ENCODE measurements around the gene FAM135A. TPM values are rescaled to one million over a fixed set of nuclear protein-coding genes. Genes with fewer than 3 reads are reported as not detected.
"Not testable (repeated sequence)": the region's sequence is repeated elsewhere in the genome, so short reads cannot be mapped to it uniquely, and the experiment has no call there.

Gene FAM135A
- total and polyA plus RNA-seq, 8 donors = 7.2 to 121 (median 39.5) TPM

DNA sequence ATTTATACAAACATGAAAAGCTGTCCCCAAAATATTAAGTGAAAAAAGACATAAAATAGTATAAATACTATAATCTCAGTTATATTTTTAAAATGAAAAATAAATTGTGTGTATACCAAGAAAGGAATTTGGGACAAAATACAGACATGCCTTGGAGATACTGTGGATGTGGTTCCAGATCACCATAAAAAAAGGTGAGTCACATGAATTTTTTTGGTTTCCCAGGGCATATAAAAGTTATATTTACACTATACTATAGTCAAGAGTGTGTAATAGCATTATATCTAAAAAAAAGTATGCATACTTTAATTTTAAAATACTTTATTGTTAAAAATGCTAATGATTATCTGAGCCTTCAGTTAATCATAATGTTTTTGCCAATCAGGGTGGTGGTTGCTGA, 136.0 kb downstream of the FAM135A start:
- Histone ChIP-seq H3K9me3 (no peaks in the 10 kb centered on the region), H3K36me3 (peaks cover 0 to 22% (median 9%) of the 10 kb centered on the region in 4 donors), H3K4me1 (no peaks in the 10 kb centered on the region), H3K27me3 (no peaks in the 10 kb centered on the region), H3K4me3 (no peak overlapping the region), H3K27ac (no peak overlapping the region)
- no peak for TF ChIP-seq EP300 (IDR thresholded peaks at IDR 0.05)
- TF ChIP-seq POLR2A (IDR thresholded peaks at IDR 0.05) = no peak
- no peak for DNase-seq
- intact Hi-C loops (cut with DNase I; ENCODE audit: low total_unique reads) = no loop called here

DNA sequence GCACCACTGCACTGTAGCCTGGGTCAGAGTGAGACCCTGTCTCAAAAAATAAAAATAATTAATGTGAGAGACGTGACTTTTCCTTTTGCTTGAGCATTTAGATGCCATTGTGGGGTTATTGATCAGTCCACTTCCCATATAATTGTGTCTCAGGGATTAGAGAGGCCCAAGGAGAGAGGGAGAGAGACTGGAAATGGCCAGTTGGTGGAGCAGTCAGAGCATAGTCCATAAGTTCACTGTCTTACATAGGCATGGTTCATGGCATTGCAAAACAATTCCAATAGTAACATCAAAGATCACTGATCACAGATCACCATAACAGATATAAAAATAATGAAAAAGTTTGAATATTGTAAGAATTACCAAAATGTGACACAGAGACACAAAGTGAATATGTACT, 138.3 kb downstream of the FAM135A start:
- H3K36me3 ChIP-seq = peaks cover 0 to 17% (median 5%) of the 10 kb centered on the region in 4 donors
- intact Hi-C loops (cut with DNase I; ENCODE audit: low total_unique reads) = no loop called here
- H3K27ac ChIP-seq = no peak overlapping the region
- TF ChIP-seq EP300 (IDR thresholded peaks at IDR 0.05) = no peak
- TF ChIP-seq, protein P1, sequence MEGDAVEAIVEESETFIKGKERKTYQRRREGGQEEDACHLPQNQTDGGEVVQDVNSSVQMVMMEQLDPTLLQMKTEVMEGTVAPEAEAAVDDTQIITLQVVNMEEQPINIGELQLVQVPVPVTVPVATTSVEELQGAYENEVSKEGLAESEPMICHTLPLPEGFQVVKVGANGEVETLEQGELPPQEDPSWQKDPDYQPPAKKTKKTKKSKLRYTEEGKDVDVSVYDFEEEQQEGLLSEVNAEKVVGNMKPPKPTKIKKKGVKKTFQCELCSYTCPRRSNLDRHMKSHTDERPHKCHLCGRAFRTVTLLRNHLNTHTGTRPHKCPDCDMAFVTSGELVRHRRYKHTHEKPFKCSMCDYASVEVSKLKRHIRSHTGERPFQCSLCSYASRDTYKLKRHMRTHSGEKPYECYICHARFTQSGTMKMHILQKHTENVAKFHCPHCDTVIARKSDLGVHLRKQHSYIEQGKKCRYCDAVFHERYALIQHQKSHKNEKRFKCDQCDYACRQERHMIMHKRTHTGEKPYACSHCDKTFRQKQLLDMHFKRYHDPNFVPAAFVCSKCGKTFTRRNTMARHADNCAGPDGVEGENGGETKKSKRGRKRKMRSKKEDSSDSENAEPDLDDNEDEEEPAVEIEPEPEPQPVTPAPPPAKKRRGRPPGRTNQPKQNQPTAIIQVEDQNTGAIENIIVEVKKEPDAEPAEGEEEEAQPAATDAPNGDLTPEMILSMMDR (IDR thresholded peaks at IDR 0.05) = peak in 1 of 7 experiments; percentile 10
- no peaks in the 10 kb centered on the region for H3K4me1 ChIP-seq
- H3K4me3 ChIP-seq = no peak overlapping the region
- 88 to 100% (median 94%) methylated on average over 1 of the region's 1 CpG for WGBS, 5 donors
- H3K27me3 ChIP-seq = no peaks in the 10 kb centered on the region
- DNase-seq = no peak
- no peaks in the 10 kb centered on the region for H3K9me3 ChIP-seq

DNA sequence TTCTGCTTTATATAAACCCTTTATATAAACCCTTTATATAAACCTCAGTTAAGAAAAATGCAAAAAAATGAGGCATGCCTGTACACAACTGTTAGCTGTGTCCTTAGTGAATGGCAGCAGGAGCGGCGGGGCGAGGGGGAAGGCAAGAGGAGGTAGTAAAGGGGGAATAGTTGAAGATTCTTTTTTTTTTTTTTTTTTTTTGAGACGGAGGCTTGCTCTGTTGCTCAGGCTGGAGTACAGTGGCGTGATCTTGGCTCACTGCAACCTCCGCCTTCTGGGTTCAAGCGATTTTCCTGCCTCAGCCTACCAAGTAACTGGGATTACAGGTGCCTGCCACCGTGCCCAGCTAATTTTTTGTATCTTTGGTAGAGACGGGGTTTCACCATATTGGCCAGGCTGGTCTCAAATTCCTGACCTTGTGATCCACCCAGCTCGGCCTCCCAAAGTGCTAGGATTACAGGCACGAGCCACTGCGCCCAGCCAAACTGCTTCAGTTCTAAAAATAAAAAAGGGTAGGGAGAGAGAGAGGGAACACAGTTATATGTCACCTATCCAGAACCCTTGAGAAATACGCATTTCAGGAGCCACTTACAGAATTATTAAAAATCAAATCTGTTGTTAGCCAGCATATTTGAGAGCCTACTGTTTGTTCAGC, 139.1 kb downstream of the FAM135A start:
- WGBS, 5 donors = 81 to 93% (median 88%) methylated on average over 12 to 13 of the region's 13 CpGs
- H3K4me1 ChIP-seq; H3K9me3 ChIP-seq; DNase-seq; H3K4me3 ChIP-seq; intact Hi-C loops (cut with DNase I; ENCODE audit: low total_unique reads); H3K27me3 ChIP-seq; H3K27ac ChIP-seq: not testable (repeated sequence)
- H3K36me3 ChIP-seq = peaks cover 0 to 25% (median 5%) of the 10 kb centered on the region in 4 donors

DNA sequence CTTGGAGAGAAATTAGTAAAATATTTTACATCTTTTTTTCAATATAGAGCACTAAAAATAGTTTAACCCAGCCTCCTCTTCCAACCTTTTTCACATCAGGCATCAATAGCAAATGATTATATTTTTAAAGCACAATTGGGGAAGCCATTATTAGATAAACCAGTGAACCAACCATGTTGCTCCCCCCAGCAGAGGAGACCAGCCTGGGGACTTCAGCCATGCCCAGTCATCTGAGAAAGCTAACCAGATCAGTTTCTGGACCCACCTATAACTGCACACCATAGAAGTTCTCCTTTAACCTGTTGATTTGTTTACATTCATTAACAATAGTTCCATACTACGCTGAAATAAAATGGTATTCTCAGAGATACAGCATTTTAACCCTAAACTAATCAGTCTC, 139.7 kb downstream of the FAM135A start:
- Histone ChIP-seq H3K4me1 (no peaks in the 10 kb centered on the region), H3K27me3 (no peaks in the 10 kb centered on the region), H3K36me3 (peaks cover 0 to 31% (median 8%) of the 10 kb centered on the region in 4 donors), H3K4me3 (no peak overlapping the region), H3K27ac (no peak overlapping the region), H3K9me3 (no peaks in the 10 kb centered on the region)
- intact Hi-C loops (cut with DNase I; ENCODE audit: low total_unique reads) = no loop called here
- WGBS, 5 donors = 67 to 85% (median 81%) methylated on average over 1 of the region's 1 CpG
- DNase-seq = no peak
- no peak for TF ChIP-seq EP300 (IDR thresholded peaks at IDR 0.05)
- no peak for TF ChIP-seq POLR2AphosphoS5 (IDR thresholded peaks at IDR 0.05)
- TF ChIP-seq, protein P1 (IDR thresholded peaks at IDR 0.05) = no peak
- no peak for TF ChIP-seq POLR2A (IDR thresholded peaks at IDR 0.05)

DNA sequence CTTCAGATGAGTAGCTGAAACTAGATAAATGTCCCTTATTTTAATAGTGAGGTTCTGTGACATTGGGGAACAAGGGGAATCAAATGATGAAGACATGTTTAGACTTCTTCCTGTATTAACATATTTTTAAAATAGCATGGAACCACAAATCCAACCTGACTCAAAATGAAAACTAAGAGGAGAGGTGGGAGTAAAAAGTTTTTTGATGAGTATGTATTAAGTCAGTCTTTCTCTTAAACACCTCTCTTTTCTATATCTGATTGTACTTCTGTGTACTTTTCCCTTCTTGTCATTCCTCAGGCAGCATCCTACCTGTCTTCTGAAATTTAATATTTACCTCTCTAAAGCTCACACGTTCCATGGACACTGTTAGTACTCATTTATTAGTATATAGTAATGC, 144.7 kb downstream of the FAM135A start:
- TF ChIP-seq, protein P1 (IDR thresholded peaks at IDR 0.05) = no peak
- TF ChIP-seq POLR2A (IDR thresholded peaks at IDR 0.05) (no peak), EP300 (IDR thresholded peaks at IDR 0.05) (no peak), POLR2AphosphoS5 (IDR thresholded peaks at IDR 0.05) (no peak)
- no peak overlapping the region for H3K27ac ChIP-seq
- H3K9me3 ChIP-seq = no peaks in the 10 kb centered on the region
- intact Hi-C loops (cut with DNase I; ENCODE audit: low total_unique reads) = no loop called here
- no peaks in the 10 kb centered on the region for H3K4me1 ChIP-seq
- WGBS, 5 donors = 72 to 90% (median 78%) methylated on average over 1 of the region's 1 CpG
- peaks cover 0 to 33% (median 14%) of the 10 kb centered on the region in 4 donors for H3K36me3 ChIP-seq
- DNase-seq = no peak
- no peak overlapping the region for H3K4me3 ChIP-seq
- no peaks in the 10 kb centered on the region for H3K27me3 ChIP-seq

DNA sequence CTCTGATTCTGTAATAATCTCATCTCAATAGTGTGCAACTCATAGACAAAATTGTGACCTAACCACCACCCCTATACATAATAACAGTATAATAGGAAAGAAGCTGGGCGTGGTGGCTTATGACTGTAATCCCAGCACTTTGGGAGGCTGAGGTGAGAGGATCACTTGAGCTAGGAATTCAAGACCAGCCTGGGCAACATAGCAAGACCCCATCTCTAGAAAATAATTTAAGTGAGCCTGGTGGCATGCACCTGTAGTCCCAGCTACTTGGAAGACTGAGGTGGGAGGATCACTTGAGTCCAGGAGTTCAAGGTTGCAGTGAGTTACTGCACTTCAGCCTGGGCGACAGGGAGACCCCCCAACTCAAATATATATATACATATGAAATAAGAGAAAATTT, 149.1 kb downstream of the FAM135A start:
- Histone ChIP-seq H3K36me3 (peaks cover 0 to 23% (median 14%) of the 10 kb centered on the region in 4 donors), H3K4me1 (peaks cover 4 to 21% (median 8%) of the 10 kb centered on the region in 4 donors)
- H3K9me3 ChIP-seq, H3K4me3 ChIP-seq, H3K27ac ChIP-seq, DNase-seq, H3K27me3 ChIP-seq: not testable (repeated sequence)
- intact Hi-C loops (cut with DNase I; ENCODE audit: low total_unique reads) = loop anchor here (10.0 kb wide), 1 partner anchor 112 kb away; no protein-coding TSS in a partner anchor
- WGBS, 5 donors = 69 to 93% (median 89%) methylated on average over 2 of the region's 2 CpGs
